Peyer's patch (tissue), 4 donors: ENCODE results near the gene DHRS7C. TPM values are rescaled to one million over a fixed set of nuclear protein-coding genes. Genes with fewer than 3 reads are reported as not detected.

Experiments used
- DNase-seq, 3 donors: peaks; one replicate each; pipeline ENCODE4 v3.0.0-alpha.2; 2017 to 2019
- H3K27ac ChIP-seq, 4 donors: fragments of 200-600 bp; sonication (generic); one replicate each; pipeline ENCODE4 v1.5.1; 2016 to 2019
- H3K27me3 ChIP-seq, 2 donors: fragments of 200-600 bp; sonication (generic); one replicate each; pipeline ENCODE4 v1.5.1; 2019
- H3K36me3 ChIP-seq, 3 donors: fragments of 200-600 bp; sonication (generic); one replicate each; pipeline ENCODE4 v1.5.1; 2016 to 2019
- H3K4me1 ChIP-seq, 4 donors: fragments of 200-600 bp; sonication (generic); one replicate each; pipeline ENCODE4 v1.5.1; 2016 to 2019
- H3K4me3 ChIP-seq, 4 donors: fragments of 200-600 bp; sonication (generic); 1 replicate in 3 of 4; 2 replicates in 1 of 4; pipeline ENCODE4 v1.5.1; 2016 to 2019; ENCODE audit warnings: mild to moderate bottlenecking in 1 of 4
- H3K9me3 ChIP-seq, 4 donors: fragments of 200-600 bp; sonication (generic); one replicate each; pipeline ENCODE4 v1.5.1; 2016 to 2019; ENCODE audit warnings: mild to moderate bottlenecking in 1 of 4
- CTCF ChIP-seq, 6 experiments: fragments of 450-650 bp in 4 of 6; fragments of 200-600 bp in 2 of 6; sonication (generic) in 1 of 6; IDR thresholded peaks; one replicate each; pipeline ENCODE4 v1.5.1; 2017 to 2019; ENCODE audit warnings: antibody characterized with exemption in 6 of 6, mild to moderate bottlenecking in 3 of 6, moderate library complexity in 1 of 6
- POLR2A ChIP-seq, 2 donors: fragments of 450-650 bp; IDR thresholded peaks; one replicate each; pipeline ENCODE4 v1.5.1; 2017; ENCODE audit warnings: antibody characterized with exemption in 2 of 2, mild to moderate bottlenecking in 2 of 2, moderate library complexity in 2 of 2
- total RNA-seq, 4 donors: library from RNA; depleted of rRNA; stranded (reverse); fragments of >200 nt; gene quantifications; one replicate each; pipeline ENCODE4 v1.1.0, GENCODE V29; 2016

DHRS7C gene
- total RNA-seq, 4 donors from 2014 or later: not detected

GRCh38 chr17:9829343-9829742, 38.0 kb upstream of the DHRS7C start:
- Histone ChIP-seq H3K27ac (peak overlapping the region in 1 of 4 donors; percentile 32), H3K27me3 (no peaks in the 10 kb centered on the region), H3K9me3 (no peaks in the 10 kb centered on the region), H3K36me3 (no peaks in the 10 kb centered on the region), H3K4me3 (no peak overlapping the region), H3K4me1 (no peaks in the 10 kb centered on the region)
- TF ChIP-seq POLR2A (IDR thresholded peaks at IDR 0.05) (no peak), CTCF (IDR thresholded peaks at IDR 0.05) (no peak)
- no peak for DNase-seq

DNA sequence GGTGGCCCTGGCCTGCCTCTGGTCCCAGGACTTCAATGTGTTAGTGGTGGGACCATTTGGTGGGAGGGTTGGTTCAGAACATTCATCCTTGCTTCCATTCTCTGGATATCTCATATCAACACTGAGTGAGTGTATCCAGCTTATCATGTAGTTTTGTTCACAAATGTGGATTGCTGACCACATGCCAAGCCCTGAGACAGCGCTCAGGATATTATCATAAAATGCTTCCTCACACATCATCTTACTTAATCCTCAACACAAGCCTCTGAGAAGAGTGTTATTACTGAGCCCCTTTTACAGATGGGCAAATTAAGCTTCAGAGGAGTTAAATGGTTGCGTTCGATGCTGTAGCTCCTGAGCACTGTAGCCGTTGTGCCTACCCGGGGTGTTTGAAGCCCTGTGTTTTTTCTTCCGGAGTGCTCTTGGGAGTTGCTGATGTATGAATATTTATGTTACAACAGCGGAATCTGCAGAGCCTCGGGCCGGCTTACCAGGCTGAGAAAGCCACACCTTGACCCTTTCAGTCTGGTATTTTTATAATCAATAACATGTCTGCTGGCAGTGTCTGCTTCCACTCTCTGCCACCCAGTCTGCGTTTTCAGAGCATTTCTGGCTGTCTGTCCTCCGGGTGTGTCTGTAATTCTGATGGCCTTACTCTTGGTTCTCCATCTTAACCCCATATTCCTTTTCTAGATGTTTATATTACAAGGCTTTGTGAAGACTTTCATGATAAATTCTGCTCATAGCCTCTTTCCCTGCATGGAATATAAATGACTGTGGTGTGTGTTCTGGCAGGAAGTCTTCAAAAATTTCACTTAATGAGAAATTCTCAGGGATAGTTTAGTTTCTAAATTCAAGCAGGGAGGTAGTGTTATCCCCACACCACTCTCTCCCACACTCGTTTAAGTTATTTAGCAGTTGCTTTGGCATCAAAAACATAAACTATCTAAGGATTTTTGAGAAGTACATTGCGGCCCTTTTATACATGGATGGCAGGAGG, 37.2 kb upstream of the DHRS7C start:
- DNase-seq: no peak
- Histone ChIP-seq H3K27ac (peak overlapping the region in 2 of 4 donors; percentile 16 to 39), H3K27me3 (no peaks in the 10 kb centered on the region), H3K36me3 (no peaks in the 10 kb centered on the region), H3K4me3 (no peak overlapping the region), H3K4me1 (no peaks in the 10 kb centered on the region), H3K9me3 (no peaks in the 10 kb centered on the region)
- TF ChIP-seq POLR2A (IDR thresholded peaks at IDR 0.05): no peak
- TF ChIP-seq CTCF (IDR thresholded peaks at IDR 0.05): no peak

DNA sequence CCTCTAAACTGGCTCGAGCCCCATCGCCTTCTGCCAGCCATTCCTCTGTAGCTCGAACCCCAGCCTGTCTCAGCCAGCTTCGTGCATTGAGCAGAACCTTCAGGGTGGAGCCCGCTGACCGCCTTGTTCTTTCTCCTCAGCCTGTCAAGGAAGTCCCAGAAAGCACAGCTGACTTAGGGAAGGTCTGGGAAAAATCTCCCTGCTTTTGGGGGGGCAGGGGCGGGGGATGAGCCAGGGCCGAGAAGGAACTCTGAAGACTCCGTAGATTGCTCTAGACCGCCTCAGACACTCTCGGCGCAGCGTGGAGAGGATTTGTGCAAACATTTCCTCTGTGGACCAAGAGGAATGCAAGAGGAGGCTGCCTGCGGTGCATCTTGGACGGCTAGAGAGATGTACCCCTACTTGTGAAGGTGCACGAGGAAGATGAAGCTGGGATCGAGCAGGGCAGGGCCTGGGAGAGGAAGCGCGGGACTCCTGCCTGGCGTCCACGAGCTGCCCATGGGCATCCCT, 34.3 kb upstream of the DHRS7C start, which contains the start of gene GLP2R:
Gene GLP2R, plus strand, starts transcription at position 284 of the 510 bp plus-strand sequence. Its CDS starts 140 bp downstream, at position 424.
- Histone ChIP-seq H3K27me3 (no peaks in the 10 kb centered on the region), H3K27ac (peak within 1 kb of the TSS in 2 of 4 donors; percentile 8 to 25), H3K4me3 (peak within 1 kb of the TSS in 1 of 4 donors; percentile 15), H3K36me3 (no peaks in the 10 kb centered on the region), H3K4me1 (no peaks in the 10 kb centered on the region), H3K9me3 (no peaks in the 10 kb centered on the region)
- TF ChIP-seq CTCF (IDR thresholded peaks at IDR 0.05) (no peak), POLR2A (IDR thresholded peaks at IDR 0.05) (no peak)
- DNase-seq: no peak

DNA sequence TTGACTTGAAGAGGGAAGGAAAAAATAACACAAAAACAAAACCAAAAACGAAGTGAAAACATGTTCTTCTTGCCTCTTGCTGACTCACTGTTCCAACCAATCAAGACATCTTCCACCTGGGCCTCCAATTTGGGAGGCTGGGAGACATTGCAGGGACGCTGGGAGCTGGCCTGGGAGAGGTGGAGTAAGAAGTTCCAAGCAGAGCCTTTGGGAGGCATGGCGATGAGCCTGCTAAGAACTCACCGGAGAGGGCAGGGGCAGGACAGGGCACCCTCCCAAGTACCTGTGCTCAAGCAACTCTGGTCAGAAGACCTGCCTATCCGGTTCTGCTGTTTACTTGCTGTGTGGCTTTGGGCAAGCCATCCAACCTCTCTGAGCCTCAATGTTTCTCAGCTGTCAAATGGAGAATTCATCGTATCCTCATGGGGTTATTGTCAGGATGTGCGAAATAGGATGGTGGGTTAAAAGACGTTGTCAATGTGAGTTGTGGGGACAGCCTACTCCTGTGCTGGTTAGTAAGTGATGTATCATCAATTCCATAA, 33.5 kb upstream of the DHRS7C start:
- TF ChIP-seq CTCF (IDR thresholded peaks at IDR 0.05) (no peak), POLR2A (IDR thresholded peaks at IDR 0.05) (no peak)
- Histone ChIP-seq H3K9me3 (no peaks in the 10 kb centered on the region), H3K36me3 (no peaks in the 10 kb centered on the region), H3K27me3 (no peaks in the 10 kb centered on the region), H3K27ac (no peak overlapping the region), H3K4me1 (no peaks in the 10 kb centered on the region), H3K4me3 (no peak overlapping the region)
- DNase-seq: no peak

DNA sequence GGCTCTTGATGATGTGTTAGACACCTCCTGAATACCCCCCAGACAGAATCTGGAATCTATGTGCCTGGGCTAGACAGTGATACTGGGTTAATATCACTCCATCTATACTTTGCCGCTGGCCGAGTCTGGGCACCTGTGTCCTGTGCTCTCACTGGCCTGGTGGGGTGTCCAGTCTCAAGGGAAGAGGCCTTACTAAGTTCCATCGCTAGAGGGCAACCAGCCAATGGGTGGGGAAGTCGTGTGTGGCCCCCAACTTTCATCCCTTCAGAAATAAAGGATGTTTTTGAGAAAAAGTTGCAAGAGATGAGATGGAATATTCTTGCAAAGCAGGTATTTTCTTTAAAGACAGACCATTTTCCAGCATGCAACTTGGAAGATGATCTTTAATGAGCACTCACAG, 32.7 kb upstream of the DHRS7C start:
- Histone ChIP-seq H3K27ac (no peak overlapping the region), H3K4me1 (no peaks in the 10 kb centered on the region), H3K27me3 (no peaks in the 10 kb centered on the region), H3K36me3 (no peaks in the 10 kb centered on the region), H3K9me3 (no peaks in the 10 kb centered on the region), H3K4me3 (no peak overlapping the region)
- TF ChIP-seq CTCF (IDR thresholded peaks at IDR 0.05) (no peak), POLR2A (IDR thresholded peaks at IDR 0.05) (no peak)
- DNase-seq: no peak
